H1 (cell line): Measurements from ENCODE around the gene HOXB4. TPM values are rescaled to one million over a fixed set of nuclear protein-coding genes. Genes with fewer than 3 reads are reported as not detected.

Source experiments
- CTCF ChIA-PET: fragments of 300-600 bp; sonication (Branson Sonifier 250); formaldehyde crosslinking; loops from one replicate; lab custom pipeline; 2021; ENCODE audit not compliant: partially characterized antibody; lab: Charles Lee
- POLR2A ChIA-PET: fragments of 300-600 bp; sonication (Branson Sonifier 250); formaldehyde crosslinking; loops from one replicate; lab custom pipeline; 2021; ENCODE audit warnings: inconsistent platforms; ENCODE audit not compliant: partially characterized antibody; lab: Charles Lee
- DNase-seq, 2 experiments: peaks; one replicate each; pipeline versions ENCODE4 v3.0.0 to v3.0.0-alpha.2; 2010 to 2022; ENCODE audit warnings: low spot score in 2 of 2, low read depth in 1 of 2, mixed read lengths in 1 of 2
- FAIRE-seq: peaks from 2 replicates; lab custom pipeline; 2011; peaks lifted over from hg19 to GRCh38; lab: Jason Lieb, UNC
- H2AFZ ChIP-seq: 2 replicates; pipeline ENCODE4 v1.8.1; 2012; ENCODE audit warnings: low read length, inconsistent platforms
- H2AK5ac ChIP-seq: 2 replicates; pipeline ENCODE4 v1.6.1; 2013; ENCODE audit warnings: low read depth, low read length
- H2BK120ac ChIP-seq: replicated peaks from 2 replicates; pipeline ENCODE3; 2013; ENCODE audit warnings: low read depth, low read length, inconsistent platforms
- H2BK12ac ChIP-seq: 2 replicates; pipeline ENCODE4 v1.6.1; 2013; ENCODE audit warnings: low read depth, low read length
- H2BK15ac ChIP-seq: 2 replicates; pipeline ENCODE4 v1.6.1; 2013; ENCODE audit warnings: low read length
- H2BK20ac ChIP-seq: 2 replicates; pipeline ENCODE4 v1.6.1; 2013; ENCODE audit warnings: low read length
- H2BK5ac ChIP-seq: 2 replicates; pipeline ENCODE4 v1.6.1; 2013; ENCODE audit warnings: low read depth, low read length
- H3K14ac ChIP-seq: 2 replicates; pipeline ENCODE4 v1.6.1; 2013; ENCODE audit warnings: inconsistent platforms; ENCODE audit not compliant: insufficient read length
- H3K18ac ChIP-seq: 2 replicates; pipeline ENCODE4 v1.6.1; 2013; ENCODE audit warnings: low read length; ENCODE audit errors: extremely low read depth
- H3K23ac ChIP-seq: 2 replicates; pipeline ENCODE4 v1.6.1; 2013; ENCODE audit warnings: inconsistent platforms; ENCODE audit not compliant: insufficient read length
- H3K23me2 ChIP-seq: 2 replicates; pipeline ENCODE4 v1.6.1; 2013; ENCODE audit warnings: low read depth, low read length
- H3K27ac ChIP-seq: 2 replicates; pipeline ENCODE4 v1.6.1; 2011; ENCODE audit warnings: low read depth, low read length, inconsistent platforms
- H3K27me3 ChIP-seq, 4 experiments: replicated peaks in 1 of 4; 1 replicate in 1 of 4; 2 replicates in 3 of 4; pipeline versions ENCODE4 v1.6.1 to v1.8.1; 2011 to 2013; ENCODE audit warnings: low read length in 3 of 4, mild to moderate bottlenecking in 3 of 4, inconsistent platforms in 2 of 4, mixed read lengths in 2 of 4, moderate library complexity in 1 of 4; ENCODE audit not compliant: control insufficient read depth in 3 of 4, insufficient read depth in 3 of 4; ENCODE audit errors: extremely low read depth in 1 of 4
- H3K36me3 ChIP-seq, 4 experiments: 2 replicates each; pipeline versions ENCODE4 v1.6.1 to v1.8.1; 2011 to 2013; ENCODE audit warnings: mild to moderate bottlenecking in 4 of 4, low read length in 3 of 4, moderate library complexity in 2 of 4, control low read depth in 1 of 4, inconsistent platforms in 1 of 4; ENCODE audit not compliant: insufficient read depth in 4 of 4, control insufficient read depth in 2 of 4
- H3K4ac ChIP-seq: replicated peaks from 2 replicates; pipeline ENCODE3; 2013; ENCODE audit warnings: low read length, low read depth, mixed read lengths, inconsistent platforms; ENCODE audit not compliant: insufficient read length
- H3K4me1 ChIP-seq, 4 experiments: replicated peaks in 1 of 4; 1 replicate in 1 of 4; 2 replicates in 3 of 4; pipeline versions ENCODE4 v1.6.1 to v1.8.1; 2011 to 2013; ENCODE audit warnings: low read length in 3 of 4, inconsistent platforms in 2 of 4, mixed read lengths in 1 of 4; ENCODE audit not compliant: insufficient read depth in 4 of 4, control insufficient read depth in 3 of 4
- H3K4me2 ChIP-seq, 2 experiments: 2 replicates each; pipeline versions ENCODE4 v1.6.1 to v1.8.1; 2011 to 2013; ENCODE audit warnings: low read depth in 2 of 2, low read length in 2 of 2, control low read depth in 1 of 2, inconsistent platforms in 1 of 2, mild to moderate bottlenecking in 1 of 2; ENCODE audit not compliant: insufficient read depth in 1 of 2
- H3K4me3 ChIP-seq, 4 experiments: fragments of 200-600, 300-600 bp in 1 of 4; sonication (generic), shearing (Covaris generic), sonication (Bioruptor Twin) in 1 of 4; 2 replicates each; pipeline versions ENCODE4 v1.5.1 to v1.8.1; 2011 to 2016; ENCODE audit warnings: low read length in 4 of 4, low read depth in 3 of 4, control low read depth in 2 of 4, inconsistent platforms in 2 of 4, mild to moderate bottlenecking in 2 of 4, mixed read lengths in 1 of 4, moderate library complexity in 1 of 4; ENCODE audit not compliant: insufficient read depth in 2 of 4; ENCODE audit errors: extremely low read depth in 1 of 4
- H3K56ac ChIP-seq: replicated peaks from 2 replicates; pipeline ENCODE3; 2013; ENCODE audit warnings: low read depth, mild to moderate bottlenecking, mixed read lengths, low read length, inconsistent platforms; ENCODE audit not compliant: insufficient read length
- H3K79me1 ChIP-seq: 2 replicates; pipeline ENCODE4 v1.6.1; 2013; ENCODE audit warnings: low read depth, low read length, control low read depth
- H3K79me2 ChIP-seq, 2 experiments: 2 replicates each; pipeline versions ENCODE4 v1.6.1 to v1.8.1; 2012 to 2013; ENCODE audit warnings: low read length in 2 of 2, mild to moderate bottlenecking in 2 of 2, inconsistent platforms in 1 of 2; ENCODE audit not compliant: insufficient read depth in 2 of 2, control insufficient read depth in 1 of 2
- H3K9ac ChIP-seq, 4 experiments: replicated peaks in 1 of 4; 1 replicate in 1 of 4; 2 replicates in 3 of 4; pipeline versions ENCODE4 v1.6.1 to v1.8.1; 2011 to 2013; ENCODE audit warnings: low read depth in 3 of 4, low read length in 3 of 4, control low read depth in 2 of 4, mild to moderate bottlenecking in 2 of 4, moderate library complexity in 2 of 4, inconsistent platforms in 1 of 4; ENCODE audit errors: extremely low read depth in 1 of 4
- H3K9me3 ChIP-seq, 2 experiments: 2 replicates each; pipeline versions ENCODE4 v1.6.1 to v1.8.1; 2012 to 2013; ENCODE audit warnings: mild to moderate bottlenecking in 2 of 2, moderate library complexity in 2 of 2, control low read depth in 1 of 2, inconsistent platforms in 1 of 2, low read depth in 1 of 2, low read length in 1 of 2, mixed read lengths in 1 of 2; ENCODE audit not compliant: insufficient read depth in 2 of 2
- H4K20me1 ChIP-seq, 2 experiments: replicated peaks in 1 of 2; 2 replicates each; pipeline versions ENCODE3 to v1.8.1; 2011 to 2013; ENCODE audit warnings: inconsistent platforms in 2 of 2, low read length in 2 of 2, mild to moderate bottlenecking in 1 of 2; ENCODE audit not compliant: insufficient read depth in 2 of 2, control insufficient read depth in 1 of 2
- H4K5ac ChIP-seq: 2 replicates; pipeline ENCODE4 v1.6.1; 2013; ENCODE audit warnings: low read length, low read depth, mixed read lengths, inconsistent platforms; ENCODE audit not compliant: insufficient read length
- H4K8ac ChIP-seq: 2 replicates; pipeline ENCODE4 v1.8.0; 2013; ENCODE audit warnings: mild to moderate bottlenecking, moderate library complexity, low read length, inconsistent platforms; ENCODE audit not compliant: insufficient read depth; ENCODE audit errors: extremely low read depth
- H4K91ac ChIP-seq: replicated peaks from 2 replicates; pipeline ENCODE3; 2013; ENCODE audit warnings: low read length, mixed read lengths, inconsistent platforms; ENCODE audit not compliant: insufficient read length
- ATF3 ChIP-seq: IDR thresholded peaks from 2 replicates; pipeline ENCODE4 v1.6.1; 2011; ENCODE audit warnings: low read depth, mild to moderate bottlenecking, low read length; ENCODE audit not compliant: insufficient read depth
- BRCA1 ChIP-seq: IDR thresholded peaks from 2 replicates; pipeline ENCODE4 v1.6.1; 2012; ENCODE audit warnings: low read depth, low read length, improper control_type of control experiment
- EGR1 ChIP-seq: IDR thresholded peaks from 2 replicates; pipeline ENCODE4 v1.6.1; 2011; ENCODE audit warnings: low read depth, low read length, borderline replicate concordance
- JUN ChIP-seq: IDR thresholded peaks from 2 replicates; pipeline ENCODE4 v1.6.1; 2011; ENCODE audit warnings: low read depth, mild to moderate bottlenecking, improper control_type of control experiment, low read length
- KDM1A ChIP-seq: fragments of 200-600, 300-600 bp; sonication (generic); IDR thresholded peaks from 2 replicates; pipeline ENCODE4 v1.7.1; 2016; ENCODE audit warnings: mild to moderate bottlenecking, low read length, borderline replicate concordance
- KDM5A ChIP-seq: fragments of 200-600 bp; IDR thresholded peaks from 2 replicates; pipeline ENCODE4 v1.7.1; 2012; ENCODE audit warnings: mild to moderate bottlenecking, low read length, inconsistent platforms, mixed read lengths
- PHF8 ChIP-seq: fragments of 200-600 bp; sonication (generic); conservative IDR thresholded peaks from 2 replicates; pipeline ENCODE4 v1.7.1; 2012; ENCODE audit warnings: low read depth, mild to moderate bottlenecking, inconsistent platforms, low read length, moderate library complexity
- RNF2 ChIP-seq: fragments of 200-900, 300-1000 bp; sonication (generic); IDR thresholded peaks from 2 replicates; pipeline ENCODE4 v1.7.1; 2016; ENCODE audit warnings: borderline replicate concordance, low read depth, mild to moderate bottlenecking, antibody characterized with exemption, low read length; ENCODE audit not compliant: poor library complexity, severe bottlenecking; ENCODE audit errors: missing control alignments
- SP1 ChIP-seq: IDR thresholded peaks from 2 replicates; pipeline ENCODE4 v1.6.1; 2011; ENCODE audit warnings: low read depth, low read length
- USF2 ChIP-seq: IDR thresholded peaks from 2 replicates; pipeline ENCODE4 v1.6.1; 2011; ENCODE audit warnings: low read length, improper control_type of control experiment
- WGBS, 2 experiments: shearing (Covaris generic) in 1 of 2; methylation state at CpG; one replicate each; pipeline versions ENCODE4 v1.1.6 to v1.1.7; 2013 to 2015; ENCODE audit warnings: low lambda C conversion rate in 2 of 2, mixed read lengths in 2 of 2, inconsistent platforms in 1 of 2, low coverage in 1 of 2, missing lambda C conversion rate in 1 of 2; ENCODE audit not compliant: insufficient replicate concordance in 2 of 2, insufficient coverage in 1 of 2, insufficient read length in 1 of 2; ENCODE audit errors: extremely low coverage in 1 of 2, missing lambda C conversion rate in 1 of 2; 5-methylcytosine and 5-hydroxymethylcytosine counted together
- polyA plus RNA-seq, 7 experiments: library from polyadenylated mRNA; depleted of rRNA in 3 of 7; stranded (reverse) in 5 of 7; unstranded in 2 of 7; fragments of >200 nt in 5 of 7; fragments of 200-250 nt in 2 of 7; gene quantifications; 1 replicate in 5 of 7; 2 replicates in 1 of 7; 4 replicates in 1 of 7; pipeline versions ENCODE4 v1.2.1 to v1.2.3, GENCODE V29; 2011 to 2013; ENCODE audit warnings: missing spikeins in 2 of 7, mixed read lengths in 2 of 7
- total RNA-seq: library from RNA; stranded (reverse); fragmentation: NEBNext Ultra II Directional; extraction: Animal tissue kit (Norgen Biotek cat#: 25700); gene quantifications from 2 replicates; pipeline ENCODE4 v1.2.1, GENCODE V29; 2021

HOXB4 gene
- total and polyA plus RNA-seq, 2 of the 8 experiments (the other 6 are each of a cell fraction or from before 2014, with no cell fraction given): not detected

- Histone ChIP-seq H3K79me1 (no peaks in the 10 kb centered on the region), H2AFZ (no peak overlapping the region), H2BK15ac (0 out of 2 replicates have a peak overlapping the region, but pooled peaks have one; percentile 29), H4K5ac (no peak overlapping the region), H3K18ac (no peak overlapping the region; the same call in 1 of the 2 replicates), H3K23ac (no peak overlapping the region), H2BK20ac (peak overlapping the region; percentile 13; the same call in 1 of the 2 replicates), H4K8ac (no peak overlapping the region), H3K4me3 (0 out of 8 replicates have a peak overlapping the region, but pooled peaks of 1 of the 4 experiments have one; percentile 12), H2AK5ac (no peak overlapping the region), H3K4ac (no peak overlapping the region), H3K36me3 (peaks cover 0 to 3% (median 0%) of the 10 kb centered on the region in 4 experiments; a peak in 1 of 8 replicates), H2BK120ac (no peak overlapping the region), H3K4me2 (peak overlapping the region; percentile 20 to 40; a peak in 3 of 4 replicates), H3K9me3 (no peaks in the 10 kb centered on the region), H3K14ac (no peak overlapping the region), H3K23me2 (no peaks in the 10 kb centered on the region; the same call in 1 of the 2 replicates), H2BK5ac (no peak overlapping the region), H3K79me2 (no peaks in the 10 kb centered on the region), H3K4me1 (peaks cover 7 to 29% (median 12%) of the 10 kb centered on the region in 4 experiments), H4K91ac (no peak overlapping the region), H3K9ac (no peak overlapping the region), H4K20me1 (peaks cover 23 to 24% of the 10 kb centered on the region in 2 experiments), H2BK12ac (0 out of 2 replicates have a peak overlapping the region, but pooled peaks have one; percentile 33), H3K27me3 (peaks cover 95 to 100% (median 98%) of the 10 kb centered on the region in 4 experiments), H3K56ac (no peak overlapping the region), H3K27ac (no peak overlapping the region)
- WGBS, 2 experiments: 10% methylated on average over 16 of the region's 18 CpGs; no CpG with 5 or more reads in 1 of the 2 experiments
- FAIRE-seq (no peak), DNase-seq (no peak)
- POLR2A ChIA-PET: no interaction called here
- CTCF ChIA-PET: interaction anchor here (0.6 to 6.6 kb wide), 20 partner anchors 8 to 161 kb away, joined by 3 to 53 read pairs (median 5); partner anchors contain the start of genes HOXB1, HOXB3 and HOXB5
- TF ChIP-seq KDM5A (no peak), SP1 (no peak), USF2 (no peak), RNF2 (peak; percentile 75), ATF3 (no peak), KDM1A (no peak), EGR1 (no peak), JUN (no peak), PHF8 (no peak), BRCA1 (no peak)
Observed at GRCh38 chr17:48549914-48550501, 28.1 kb downstream of the HOXB4 start.
